PC-9 (cell line): ENCODE results near the gene FADD.

Experiments used
- EZH2 ChIP-seq: fragments of 200-600 bp; sonication (generic); IDR thresholded peaks from 2 replicates; pipeline ENCODE4 v1.8.0; 2017; ENCODE audit warnings: antibody characterized with exemption, low read depth
- TF ChIP-seq, protein P1 (sequence below): fragments of 200-600 bp; sonication (generic); conservative IDR thresholded peaks from 2 replicates; pipeline ENCODE4 v1.6.1; 2017; ENCODE audit warnings: mixed run types, antibody characterized with exemption, mild to moderate bottlenecking, moderate library complexity

DNA sequence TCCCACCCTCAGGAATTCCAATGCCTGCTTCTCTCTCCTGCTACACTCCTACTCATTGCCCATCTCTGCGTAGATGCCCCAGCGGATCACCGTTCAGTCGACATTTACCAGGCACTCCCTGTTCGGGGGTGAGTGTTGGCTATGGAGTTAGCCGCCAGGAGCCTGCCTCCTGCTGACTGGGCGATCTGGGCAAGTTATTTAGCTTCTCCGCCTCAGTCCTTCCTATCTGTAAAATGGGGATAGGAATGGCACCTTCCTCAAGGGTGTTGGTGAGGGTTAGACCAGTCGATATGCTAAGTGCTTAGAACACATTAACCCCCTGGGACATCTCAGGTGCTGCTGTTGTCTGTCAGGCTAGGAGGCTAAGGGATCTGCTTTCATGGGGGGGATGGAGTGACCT is 30.9 kb downstream of the FADD start:
- TF ChIP-seq, protein P1, sequence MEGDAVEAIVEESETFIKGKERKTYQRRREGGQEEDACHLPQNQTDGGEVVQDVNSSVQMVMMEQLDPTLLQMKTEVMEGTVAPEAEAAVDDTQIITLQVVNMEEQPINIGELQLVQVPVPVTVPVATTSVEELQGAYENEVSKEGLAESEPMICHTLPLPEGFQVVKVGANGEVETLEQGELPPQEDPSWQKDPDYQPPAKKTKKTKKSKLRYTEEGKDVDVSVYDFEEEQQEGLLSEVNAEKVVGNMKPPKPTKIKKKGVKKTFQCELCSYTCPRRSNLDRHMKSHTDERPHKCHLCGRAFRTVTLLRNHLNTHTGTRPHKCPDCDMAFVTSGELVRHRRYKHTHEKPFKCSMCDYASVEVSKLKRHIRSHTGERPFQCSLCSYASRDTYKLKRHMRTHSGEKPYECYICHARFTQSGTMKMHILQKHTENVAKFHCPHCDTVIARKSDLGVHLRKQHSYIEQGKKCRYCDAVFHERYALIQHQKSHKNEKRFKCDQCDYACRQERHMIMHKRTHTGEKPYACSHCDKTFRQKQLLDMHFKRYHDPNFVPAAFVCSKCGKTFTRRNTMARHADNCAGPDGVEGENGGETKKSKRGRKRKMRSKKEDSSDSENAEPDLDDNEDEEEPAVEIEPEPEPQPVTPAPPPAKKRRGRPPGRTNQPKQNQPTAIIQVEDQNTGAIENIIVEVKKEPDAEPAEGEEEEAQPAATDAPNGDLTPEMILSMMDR = no peak
- TF ChIP-seq EZH2 = no peak
